Gastrocnemius medialis (tissue), 4 donors: Measurements from ENCODE around the gene PPARA. TPM values are rescaled to one million over a fixed set of nuclear protein-coding genes. Genes with fewer than 3 reads are reported as not detected.
A peak's percentile ranks its signal among the peaks of the same experiment; 100 is the strongest.

Experiments used
- ATAC-seq, 2 donors: fragments of 150-250 bp; one replicate each; pipeline ENCODE4 v1.9.1; 2016
- DNase-seq, 2 donors: peaks; one replicate each; pipeline ENCODE4 v3.0.0-alpha.2; 2019
- H3K27ac ChIP-seq, 4 donors: fragments of 200-600 bp; sonication (generic); 1 replicate in 1 of 4; 2 replicates in 3 of 4; pipeline ENCODE4 v1.5.1; 2016 to 2018; ENCODE audit warnings: mild to moderate bottlenecking in 2 of 4, moderate library complexity in 1 of 4
- H3K27me3 ChIP-seq, 3 donors: fragments of 200-600 bp; sonication (generic) in 2 of 3; 1 replicate in 1 of 3; 2 replicates in 2 of 3; pipeline versions ENCODE4 v1.5.1 to v1.6.0; 2016 to 2019; ENCODE audit warnings: mild to moderate bottlenecking in 1 of 3, moderate library complexity in 1 of 3
- H3K36me3 ChIP-seq, 2 donors: fragments of 200-600 bp; sonication (generic) in 1 of 2; one replicate each; pipeline ENCODE4 v1.5.1; 2017 to 2018
- H3K4me1 ChIP-seq, 2 donors: fragments of 200-600 bp; sonication (generic) in 1 of 2; one replicate each; pipeline ENCODE4 v1.5.1; 2016 to 2017; ENCODE audit warnings: mild to moderate bottlenecking in 2 of 2
- H3K4me3 ChIP-seq, 4 donors: fragments of 200-600 bp; sonication (generic) in 3 of 4; 1 replicate in 1 of 4; 2 replicates in 3 of 4; pipeline ENCODE4 v1.5.1; 2016 to 2019; ENCODE audit warnings: mild to moderate bottlenecking in 2 of 4
- H3K9me3 ChIP-seq, 3 donors: fragments of 200-600 bp; sonication (generic) in 2 of 3; 1 replicate in 1 of 3; 2 replicates in 2 of 3; pipeline ENCODE4 v1.5.1; 2016 to 2019
- CTCF ChIP-seq, 5 experiments: fragments of 450-650 bp in 3 of 5; fragments of 200-600 bp in 2 of 5; sonication (generic) in 2 of 5; IDR thresholded peaks in 4 of 5; conservative IDR thresholded peaks in 1 of 5; 1 replicate in 4 of 5; 2 replicates in 1 of 5; pipeline ENCODE4 v1.5.1; 2016 to 2019; ENCODE audit warnings: antibody characterized with exemption in 5 of 5, mild to moderate bottlenecking in 3 of 5, moderate library complexity in 3 of 5
- POLR2A ChIP-seq, 2 donors: fragments of 450-650 bp; IDR thresholded peaks; one replicate each; pipeline ENCODE4 v1.6.1; 2017; ENCODE audit warnings: antibody characterized with exemption in 2 of 2, mild to moderate bottlenecking in 2 of 2, moderate library complexity in 2 of 2
- in situ Hi-C, 4 donors: fragments of 200-750 bp; cut with MboI; loops; one replicate each; pipeline versions ENCODE4 v1.15.0 to v1.8.0; 2017; ENCODE audit warnings: low sequenced_read_pairs in 4 of 4
- intact Hi-C: fragments of 100-400 bp; cut with DNase I; formaldehyde crosslinking; loops from one replicate; pipeline ENCODE4 v1.15.1; 2023; ENCODE audit warnings: low total_unique reads
- total RNA-seq, 4 donors: library from RNA; depleted of rRNA; stranded (reverse); fragments of >200 nt; gene quantifications; one replicate each; pipeline versions ENCODE4 v1.1.0 to v1.2.3, GENCODE V29; 2016

PPARA gene
- 10 to 100 TPM; 29.6 to 74.8 (median 57.9) TPM for total RNA-seq

GRCh38 chr22:46150034-46150654 is at the start of gene PPARA:
Gene PPARA (plus strand): TSS chr22:46150526. CDS start chr22:46198384, 47,858 bp downstream.
- intact Hi-C loops: loop anchor here (2.0 kb wide), 2 partner anchors 47 to 101 kb away; partner anchors contain the start of gene CDPF1
- in situ Hi-C loops: no loop called here

GRCh38 chr22:46102159-46102558 is 48.2 kb upstream of the PPARA start:
- no peaks in the 10 kb centered on the region for H3K9me3 ChIP-seq
- DNase-seq (no peak), ATAC-seq (no peak)
- H3K27ac ChIP-seq: peak overlapping the region; percentile 84 to 98 (median 96)
- intact Hi-C loops: no loop called here
- H3K27me3 ChIP-seq: no peaks in the 10 kb centered on the region
- no peak overlapping the region for H3K4me3 ChIP-seq
- in situ Hi-C loops: no loop called here
- peaks cover 74 to 90% of the 10 kb centered on the region in 2 donors for H3K4me1 ChIP-seq
- TF ChIP-seq POLR2A (IDR thresholded peaks at IDR 0.05) (no peak), CTCF (IDR thresholded peaks at IDR 0.05 in 4 of 5, conservative IDR thresholded peaks at IDR 0.05 in 1 of 5) (no peak)
- peaks cover 0 to 43% of the 10 kb centered on the region in 2 donors for H3K36me3 ChIP-seq

More at GRCh38 chr22:46150034-46150654, at the start of gene PPARA:
- Histone ChIP-seq H3K27me3 (no peaks in the 10 kb centered on the region), H3K36me3 (no peaks in the 10 kb centered on the region), H3K27ac (peak within 1 kb of the TSS; percentile 96 to 98 (median 98)), H3K4me1 (peaks cover 35 to 40% of the 10 kb centered on the region in 2 donors), H3K4me3 (peak within 1 kb of the TSS; percentile 83 to 92 (median 86)), H3K9me3 (no peaks in the 10 kb centered on the region)
- TF ChIP-seq CTCF (IDR thresholded peaks at IDR 0.05 in 4 of 5, conservative IDR thresholded peaks at IDR 0.05 in 1 of 5): no peak
- TF ChIP-seq POLR2A (IDR thresholded peaks at IDR 0.05): peak; percentile 83 to 84
- DNase-seq (peak; percentile 85 to 90), ATAC-seq (peak; percentile 75 to 81)

GRCh38 chr22:46102752-46103151 is 47.6 kb upstream of the PPARA start:
- H3K27me3 ChIP-seq: no peaks in the 10 kb centered on the region
- H3K9me3 ChIP-seq: no peaks in the 10 kb centered on the region
- ATAC-seq (no peak), DNase-seq (peak in 1 of 2 donors; percentile 37)
- peaks cover 0 to 43% of the 10 kb centered on the region in 2 donors for H3K36me3 ChIP-seq
- TF ChIP-seq POLR2A (IDR thresholded peaks at IDR 0.05) (no peak), CTCF (IDR thresholded peaks at IDR 0.05 in 4 of 5, conservative IDR thresholded peaks at IDR 0.05 in 1 of 5) (no peak)
- in situ Hi-C loops: no loop called here
- no peak overlapping the region for H3K4me3 ChIP-seq
- intact Hi-C loops: no loop called here
- peaks cover 80 to 90% of the 10 kb centered on the region in 2 donors for H3K4me1 ChIP-seq
- H3K27ac ChIP-seq: peak overlapping the region; percentile 84 to 98 (median 96)

- ATAC-seq (no peak), DNase-seq (no peak)
- in situ Hi-C loops: no loop called here
- no peaks in the 10 kb centered on the region for H3K27me3 ChIP-seq
- no peaks in the 10 kb centered on the region for H3K9me3 ChIP-seq
- TF ChIP-seq CTCF (IDR thresholded peaks at IDR 0.05 in 4 of 5, conservative IDR thresholded peaks at IDR 0.05 in 1 of 5): no peak
- no peak for TF ChIP-seq POLR2A (IDR thresholded peaks at IDR 0.05)
- intact Hi-C loops: no loop called here
- no peak overlapping the region for H3K4me3 ChIP-seq
- peaks cover 0 to 39% of the 10 kb centered on the region in 2 donors for H3K36me3 ChIP-seq
- peak overlapping the region; percentile 84 to 98 (median 96) for H3K27ac ChIP-seq
- peaks cover 81 to 90% of the 10 kb centered on the region in 2 donors for H3K4me1 ChIP-seq
These were observed 47.1 kb upstream of the PPARA start for GRCh38 chr22:46103181-46103580.
